WTC11 (cell line): ENCODE results near the gene MTCP1. TPM values are rescaled to one million over a fixed set of nuclear protein-coding genes. Genes with fewer than 3 reads are reported as not detected.

Experiments
- ATAC-seq: fragments of 200-7000 bp; cut with Tn5 transposase; 2 replicates; pipeline ENCODE4 v1.10.0; 2021; ENCODE audit warnings: mild to moderate bottlenecking, moderate library complexity
- CTCF ChIA-PET: fragments of 300-600 bp; sonication (Branson Sonifier 250); formaldehyde crosslinking; loops from one replicate; lab custom pipeline; 2021; ENCODE audit warnings: antibody characterized with exemption; lab: Charles Lee
- POLR2A ChIA-PET: fragments of 350-600 bp; sonication (Branson Sonifier 250); formaldehyde crosslinking; loops from one replicate; lab custom pipeline; 2021; ENCODE audit warnings: antibody characterized with exemption; lab: Charles Lee
- DNase-seq: peaks from one replicate; pipeline ENCODE4 v3.0.0; 2021; ENCODE audit warnings: low spot score
- H3K27ac Mint-ChIP-seq: 2 replicates; pipeline ENCODE4 v1.8.0; 2021; ENCODE audit warnings: mixed read lengths
- H3K27me3 Mint-ChIP-seq: 2 replicates; pipeline ENCODE4 v1.8.0; 2021; ENCODE audit warnings: low read depth, mild to moderate bottlenecking, moderate library complexity, mixed read lengths
- H3K36me3 Mint-ChIP-seq: 2 replicates; pipeline ENCODE4 v1.8.0; 2021; ENCODE audit warnings: mixed read lengths
- H3K4me1 Mint-ChIP-seq: 2 replicates; pipeline ENCODE4 v1.8.0; 2022; ENCODE audit warnings: mixed read lengths
- H3K4me3 Mint-ChIP-seq: 2 replicates; pipeline ENCODE4 v1.8.0; 2021; ENCODE audit warnings: mild to moderate bottlenecking, moderate library complexity, mixed read lengths
- H3K9me3 Mint-ChIP-seq: 2 replicates; pipeline ENCODE4 v1.8.0; 2021; ENCODE audit warnings: mixed read lengths
- CREB1 ChIP-seq: sonication (generic); formaldehyde crosslinking; IDR thresholded peaks from 2 replicates; pipeline ENCODE4 v1.8.0; 2023; ENCODE audit warnings: mild to moderate bottlenecking, missing genetic modification reagents
- FOXP1 ChIP-seq: sonication (generic); formaldehyde crosslinking; IDR thresholded peaks from 2 replicates; pipeline ENCODE4 v1.8.0; 2022; ENCODE audit warnings: missing genetic modification reagents, mild to moderate bottlenecking, moderate library complexity, borderline replicate concordance
- GTF2I ChIP-seq: fragments of 250-450 bp; sonication (Bioruptor Pico); conservative IDR thresholded peaks from 2 replicates; pipeline ENCODE4 v1.4.0; 2021; ENCODE audit warnings: mild to moderate bottlenecking
- HMGA2 ChIP-seq: fragments of 250-450 bp; sonication (Bioruptor Pico); IDR thresholded peaks from 2 replicates; pipeline ENCODE4 v1.4.0; 2021; ENCODE audit warnings: mild to moderate bottlenecking, moderate library complexity
- JAZF1 ChIP-seq: fragments of 250-450 bp; sonication (Bioruptor Pico); IDR thresholded peaks from 2 replicates; pipeline ENCODE4 v1.9.0; 2021; ENCODE audit warnings: moderate library complexity, mild to moderate bottlenecking, inconsistent platforms
- NR1H2 ChIP-seq: sonication (generic); formaldehyde crosslinking; IDR thresholded peaks from 2 replicates; pipeline ENCODE4 v1.9.0; 2021; ENCODE audit warnings: mild to moderate bottlenecking, moderate library complexity, missing genetic modification reagents
- SOX15 ChIP-seq: fragments of 250-450 bp; sonication (Bioruptor Pico); IDR thresholded peaks from 2 replicates; pipeline ENCODE4 v1.9.0; 2021; ENCODE audit warnings: mild to moderate bottlenecking
- TCF7 ChIP-seq: sonication (generic); formaldehyde crosslinking; IDR thresholded peaks from 2 replicates; pipeline ENCODE4 v1.8.0; 2022; ENCODE audit warnings: mild to moderate bottlenecking, low read depth, missing genetic modification reagents, moderate library complexity
- ZBTB21 ChIP-seq: sonication (generic); formaldehyde crosslinking; IDR thresholded peaks from 2 replicates; pipeline ENCODE4 v1.8.1; 2023; ENCODE audit warnings: mild to moderate bottlenecking, missing genetic modification reagents, borderline replicate concordance
- ZNF219 ChIP-seq: sonication (generic); formaldehyde crosslinking; IDR thresholded peaks from 2 replicates; pipeline ENCODE4 v1.8.0; 2023; ENCODE audit warnings: missing genetic modification reagents, mild to moderate bottlenecking, borderline replicate concordance
- ZNF671 ChIP-seq: fragments of 250-450 bp; sonication (Bioruptor Pico); IDR thresholded peaks from 2 replicates; pipeline ENCODE4 v1.8.0; 2021; ENCODE audit warnings: mild to moderate bottlenecking
- total RNA-seq: library from RNA; stranded (reverse); gene quantifications from 3 replicates; pipeline ENCODE4 v1.2.3, GENCODE V29; 2021
- TF ChIP-seq, protein P1 (sequence below): sonication (generic); formaldehyde crosslinking; IDR thresholded peaks from 2 replicates; pipeline ENCODE4 v1.8.0; 2023; ENCODE audit warnings: missing genetic modification reagents, mild to moderate bottlenecking, borderline replicate concordance
- TF ChIP-seq, protein P2 (sequence below): fragments of 250-450 bp; sonication (Bioruptor Pico); IDR thresholded peaks from 2 replicates; pipeline ENCODE4 v1.9.0; 2021; ENCODE audit warnings: moderate library complexity, mild to moderate bottlenecking, inconsistent platforms, borderline replicate concordance
- TF ChIP-seq, protein P3 (sequence below): fragments of 200-600 bp; IDR thresholded peaks from 2 replicates; pipeline ENCODE4 v1.8.0; 2022; ENCODE audit warnings: antibody characterized with exemption

MTCP1 gene
- total RNA-seq, 1 experiment from 2014 or later = 12.8 TPM

DNA sequence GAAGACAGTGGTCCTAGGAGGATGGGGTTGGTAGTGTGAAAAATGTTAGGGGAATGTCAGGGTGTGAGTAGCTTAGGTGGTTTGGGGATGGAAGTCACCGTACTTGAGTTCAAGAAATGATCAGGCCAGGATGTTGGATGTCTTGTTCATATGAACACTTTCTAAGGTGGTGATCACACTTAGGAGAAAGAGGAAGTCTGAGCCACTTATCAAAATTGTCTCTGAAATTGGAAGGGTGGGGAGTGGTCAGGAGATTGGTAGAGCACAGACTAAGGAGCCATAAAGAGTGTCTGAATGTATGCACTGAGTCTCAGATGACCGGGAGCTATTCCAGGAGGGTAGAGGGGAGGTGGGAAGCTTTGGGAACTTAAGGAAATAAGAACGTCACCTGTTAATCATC is 17.3 kb downstream of the MTCP1 start (continued):
- TF ChIP-seq, protein P1, sequence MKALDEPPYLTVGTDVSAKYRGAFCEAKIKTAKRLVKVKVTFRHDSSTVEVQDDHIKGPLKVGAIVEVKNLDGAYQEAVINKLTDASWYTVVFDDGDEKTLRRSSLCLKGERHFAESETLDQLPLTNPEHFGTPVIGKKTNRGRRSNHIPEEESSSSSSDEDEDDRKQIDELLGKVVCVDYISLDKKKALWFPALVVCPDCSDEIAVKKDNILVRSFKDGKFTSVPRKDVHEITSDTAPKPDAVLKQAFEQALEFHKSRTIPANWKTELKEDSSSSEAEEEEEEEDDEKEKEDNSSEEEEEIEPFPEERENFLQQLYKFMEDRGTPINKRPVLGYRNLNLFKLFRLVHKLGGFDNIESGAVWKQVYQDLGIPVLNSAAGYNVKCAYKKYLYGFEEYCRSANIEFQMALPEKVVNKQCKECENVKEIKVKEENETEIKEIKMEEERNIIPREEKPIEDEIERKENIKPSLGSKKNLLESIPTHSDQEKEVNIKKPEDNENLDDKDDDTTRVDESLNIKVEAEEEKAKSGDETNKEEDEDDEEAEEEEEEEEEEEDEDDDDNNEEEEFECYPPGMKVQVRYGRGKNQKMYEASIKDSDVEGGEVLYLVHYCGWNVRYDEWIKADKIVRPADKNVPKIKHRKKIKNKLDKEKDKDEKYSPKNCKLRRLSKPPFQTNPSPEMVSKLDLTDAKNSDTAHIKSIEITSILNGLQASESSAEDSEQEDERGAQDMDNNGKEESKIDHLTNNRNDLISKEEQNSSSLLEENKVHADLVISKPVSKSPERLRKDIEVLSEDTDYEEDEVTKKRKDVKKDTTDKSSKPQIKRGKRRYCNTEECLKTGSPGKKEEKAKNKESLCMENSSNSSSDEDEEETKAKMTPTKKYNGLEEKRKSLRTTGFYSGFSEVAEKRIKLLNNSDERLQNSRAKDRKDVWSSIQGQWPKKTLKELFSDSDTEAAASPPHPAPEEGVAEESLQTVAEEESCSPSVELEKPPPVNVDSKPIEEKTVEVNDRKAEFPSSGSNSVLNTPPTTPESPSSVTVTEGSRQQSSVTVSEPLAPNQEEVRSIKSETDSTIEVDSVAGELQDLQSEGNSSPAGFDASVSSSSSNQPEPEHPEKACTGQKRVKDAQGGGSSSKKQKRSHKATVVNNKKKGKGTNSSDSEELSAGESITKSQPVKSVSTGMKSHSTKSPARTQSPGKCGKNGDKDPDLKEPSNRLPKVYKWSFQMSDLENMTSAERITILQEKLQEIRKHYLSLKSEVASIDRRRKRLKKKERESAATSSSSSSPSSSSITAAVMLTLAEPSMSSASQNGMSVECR (CRISPR knock-in tag) = no peak
- TF ChIP-seq ZNF671 (CRISPR knock-in tag) (no peak), JAZF1 (no peak), SOX15 (CRISPR knock-in tag) (no peak), HMGA2 (CRISPR knock-in tag) (no peak), NR1H2 (no peak)

DNA sequence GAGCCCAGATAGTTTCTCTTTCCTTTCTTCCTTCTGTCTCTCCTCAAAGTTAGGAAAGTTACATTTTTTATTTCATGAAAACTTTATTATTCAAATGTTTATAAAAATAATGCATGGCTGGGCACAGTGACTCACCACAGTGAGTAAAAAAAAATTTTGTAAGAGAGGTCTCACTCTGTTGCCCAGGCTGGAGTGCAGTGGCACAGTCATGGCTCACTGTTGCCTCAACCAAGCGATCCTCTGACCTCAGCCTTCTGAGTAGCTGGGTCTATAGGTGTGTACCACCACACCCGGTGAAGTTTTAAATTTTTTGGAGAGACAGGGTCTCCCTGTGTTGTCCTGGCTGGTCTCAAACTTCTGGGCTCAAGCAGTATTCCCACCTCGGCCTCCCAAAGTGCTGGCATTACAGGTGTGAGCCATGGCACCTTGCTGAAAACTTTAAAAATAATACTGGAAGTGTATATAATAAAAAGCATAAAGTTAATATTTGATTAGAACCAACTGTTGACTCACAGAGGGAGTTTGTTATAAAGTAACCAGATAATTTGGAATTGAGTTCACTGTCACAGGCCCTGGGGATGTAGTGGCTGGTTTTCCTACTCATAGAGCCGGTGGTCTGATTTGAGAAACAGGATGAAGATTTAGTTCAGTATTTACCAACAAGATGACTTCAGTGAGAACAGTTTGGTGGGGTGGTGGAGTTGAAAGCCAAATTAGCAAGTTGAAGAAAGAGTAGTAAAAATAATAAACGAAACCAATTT is 18.0 kb downstream of the MTCP1 start:
- ATAC-seq (no peak), DNase-seq (no peak)
- Mint-ChIP-seq H3K4me3 (no peak overlapping the region), H3K36me3 (peaks cover 3% of the 10 kb centered on the region; the same call in 1 of the 2 replicates), H3K4me1 (peaks cover 8% of the 10 kb centered on the region), H3K27me3 (no peaks in the 10 kb centered on the region), H3K9me3 (no peaks in the 10 kb centered on the region), H3K27ac (peak overlapping the region; percentile 45; the same call in 1 of the 2 replicates)
- TF ChIP-seq ZBTB21 (CRISPR knock-in tag) (no peak), TCF7 (CRISPR knock-in tag) (no peak), CREB1 (CRISPR knock-in tag) (no peak), GTF2I (CRISPR knock-in tag) (no peak), ZNF219 (CRISPR knock-in tag) (no peak)
- TF ChIP-seq, protein P1 (CRISPR knock-in tag) = no peak
- TF ChIP-seq, protein P2, sequence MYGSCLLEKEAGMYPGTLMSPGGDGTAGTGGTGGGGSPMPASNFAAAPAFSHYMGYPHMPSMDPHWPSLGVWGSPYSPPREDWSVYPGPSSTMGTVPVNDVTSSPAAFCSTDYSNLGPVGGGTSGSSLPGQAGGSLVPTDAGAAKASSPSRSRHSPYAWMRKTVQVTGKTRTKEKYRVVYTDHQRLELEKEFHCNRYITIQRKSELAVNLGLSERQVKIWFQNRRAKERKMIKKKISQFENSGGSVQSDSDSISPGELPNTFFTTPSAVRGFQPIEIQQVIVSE (CRISPR knock-in tag) = no peak
- CTCF ChIA-PET = no interaction called here
- POLR2A ChIA-PET = no interaction called here

DNA sequence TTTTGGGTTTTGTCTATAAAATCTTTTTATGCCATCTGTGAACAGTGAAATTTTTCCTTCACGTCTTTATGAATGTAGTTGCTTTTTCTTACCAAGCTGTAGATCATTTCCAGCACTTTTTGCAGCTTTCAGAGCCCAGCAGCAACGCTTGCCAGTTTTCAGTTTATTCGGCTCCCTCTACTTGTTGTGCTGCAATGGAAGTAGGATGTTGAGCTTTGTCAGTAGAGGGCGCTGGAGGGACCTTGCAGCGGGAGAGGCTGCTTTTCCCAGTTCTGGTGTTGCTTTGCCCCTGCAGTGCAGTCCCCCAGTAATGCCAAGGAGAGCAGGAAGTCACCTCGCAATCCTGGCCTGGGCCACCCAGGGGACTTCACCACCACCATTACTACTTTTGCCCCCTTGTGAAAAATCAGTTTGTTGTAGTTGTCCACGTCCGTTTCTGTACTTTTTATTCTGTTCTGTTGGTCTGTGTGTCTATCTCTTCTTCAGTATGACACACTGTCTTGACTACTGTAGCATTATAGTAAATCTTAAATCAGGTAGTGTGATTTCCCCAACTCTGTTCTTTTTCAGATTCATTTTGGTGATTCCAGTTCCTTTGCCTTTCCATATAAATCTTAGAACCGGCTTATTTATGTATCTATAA is 21.8 kb downstream of the MTCP1 start:
- ChIA-PET POLR2A (no interaction called here), CTCF (interaction anchor here (0.6 to 1.6 kb wide), 13 partner anchors 8 to 167 kb away, joined by 3 to 7 read pairs (median 3); partner anchors contain the start of genes FUNDC2 and VBP1)
- no peaks in the 10 kb centered on the region for H3K9me3 Mint-ChIP-seq
- TF ChIP-seq, protein P3, sequence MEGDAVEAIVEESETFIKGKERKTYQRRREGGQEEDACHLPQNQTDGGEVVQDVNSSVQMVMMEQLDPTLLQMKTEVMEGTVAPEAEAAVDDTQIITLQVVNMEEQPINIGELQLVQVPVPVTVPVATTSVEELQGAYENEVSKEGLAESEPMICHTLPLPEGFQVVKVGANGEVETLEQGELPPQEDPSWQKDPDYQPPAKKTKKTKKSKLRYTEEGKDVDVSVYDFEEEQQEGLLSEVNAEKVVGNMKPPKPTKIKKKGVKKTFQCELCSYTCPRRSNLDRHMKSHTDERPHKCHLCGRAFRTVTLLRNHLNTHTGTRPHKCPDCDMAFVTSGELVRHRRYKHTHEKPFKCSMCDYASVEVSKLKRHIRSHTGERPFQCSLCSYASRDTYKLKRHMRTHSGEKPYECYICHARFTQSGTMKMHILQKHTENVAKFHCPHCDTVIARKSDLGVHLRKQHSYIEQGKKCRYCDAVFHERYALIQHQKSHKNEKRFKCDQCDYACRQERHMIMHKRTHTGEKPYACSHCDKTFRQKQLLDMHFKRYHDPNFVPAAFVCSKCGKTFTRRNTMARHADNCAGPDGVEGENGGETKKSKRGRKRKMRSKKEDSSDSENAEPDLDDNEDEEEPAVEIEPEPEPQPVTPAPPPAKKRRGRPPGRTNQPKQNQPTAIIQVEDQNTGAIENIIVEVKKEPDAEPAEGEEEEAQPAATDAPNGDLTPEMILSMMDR = 0 out of 2 replicates have a peak, but pooled peaks have one; percentile 24
- TF ChIP-seq FOXP1 (CRISPR knock-in tag) (no peak), GTF2I (CRISPR knock-in tag) (no peak)
- peak; percentile 64 for DNase-seq
- H3K4me3 Mint-ChIP-seq = no peak overlapping the region
- peaks cover 3% of the 10 kb centered on the region; the same call in 1 of the 2 replicates for H3K36me3 Mint-ChIP-seq
- H3K27ac Mint-ChIP-seq = no peak overlapping the region
- H3K27me3 Mint-ChIP-seq = no peaks in the 10 kb centered on the region
- H3K4me1 Mint-ChIP-seq = peaks cover 17% of the 10 kb centered on the region
- peak; percentile 90 for ATAC-seq
